GM19467 (cell line): ENCODE results near the gene TMEM192.
"Not testable (repeated sequence)": the region's sequence is repeated elsewhere in the genome, so short reads cannot be mapped to it uniquely, and the experiment has no call there.

Experiments used
- ATAC-seq: cut with Tn5 transposase; IDR thresholded peaks from one replicate; pipeline ENCODE4 v1.9.1; 2021; ENCODE audit warnings: mild to moderate bottlenecking, moderate library complexity; ENCODE audit not compliant: unreplicated experiment

Gene TMEM192

GRCh38 chr4:165094873-165095272 lies 17.8 kb downstream of the TMEM192 start:
- ATAC-seq = no peak

GRCh38 chr4:165092187-165092586 lies 20.5 kb downstream of the TMEM192 start:
- ATAC-seq = not testable (repeated sequence)

- ATAC-seq = no peak
Measured at GRCh38 chr4:165088366-165088765, 24.3 kb downstream of the TMEM192 start.

GRCh38 chr4:165085946-165086345 lies 26.7 kb downstream of the TMEM192 start:
- no peak for ATAC-seq

GRCh38 chr4:165084787-165085186 lies 27.9 kb downstream of the TMEM192 start:
- not testable (repeated sequence) for ATAC-seq

- no peak for ATAC-seq
Measured at GRCh38 chr4:165079476-165079875, 33.2 kb downstream of the TMEM192 start.

GRCh38 chr4:165077034-165077578 lies 35.6 kb downstream of the TMEM192 start:
- ATAC-seq = no peak

GRCh38 chr4:165073346-165073745 lies 39.3 kb downstream of the TMEM192 start:
- not testable (repeated sequence) for ATAC-seq

GRCh38 chr4:165070560-165070959 lies 42.1 kb downstream of the TMEM192 start:
- no peak for ATAC-seq

- ATAC-seq = no peak
Measured at GRCh38 chr4:165060938-165061337, 51.7 kb downstream of the TMEM192 start.

- ATAC-seq = no peak
Measured at GRCh38 chr4:165059386-165059785, 53.3 kb downstream of the TMEM192 start.

GRCh38 chr4:165058666-165059065 lies 54.0 kb downstream of the TMEM192 start:
- ATAC-seq = no peak

GRCh38 chr4:165055601-165056000 lies 57.1 kb downstream of the TMEM192 start:
- no peak for ATAC-seq

- no peak for ATAC-seq
Measured at GRCh38 chr4:165053645-165054044, 59.0 kb downstream of the TMEM192 start, which contains the start of gene TRIM75. TSS of gene TRIM75 (plus strand) at chr4:165053866. CDS start at chr4:165059148, 5,282 bp downstream.

GRCh38 chr4:165052627-165053026 lies 60.0 kb downstream of the TMEM192 start:
- ATAC-seq = no peak

- no peak for ATAC-seq
Measured at GRCh38 chr4:165048170-165048569, 64.5 kb downstream of the TMEM192 start.

GRCh38 chr4:165031436-165032211 lies 81.0 kb downstream of the TMEM192 start, which contains the start of gene TRIM60:
TSS of gene TRIM60 (plus strand) at chr4:165031999. CDS start at chr4:165040073, 8,074 bp downstream.
- ATAC-seq = no peak

- ATAC-seq = no peak
Measured at GRCh38 chr4:165027762-165028402, 84.8 kb downstream of the TMEM192 start.

GRCh38 chr4:165025782-165026181 lies 86.9 kb downstream of the TMEM192 start:
- not testable (repeated sequence) for ATAC-seq
